AG08396 (cell line): ENCODE results near the gene PRKG1.
"Not testable (repeated sequence)": the region's sequence is repeated elsewhere in the genome, so short reads cannot be mapped to it uniquely, and the experiment has no call there.

Source experiments
- DNase-seq: peaks from one replicate; pipeline ENCODE4 v3.0.0; 2012; ENCODE audit warnings: low spot score, mixed read lengths

PRKG1 gene

GRCh38 chr10:51270936-51271530 is 196.7 kb downstream of the PRKG1 start:
- DNase-seq, result no peak

GRCh38 chr10:51272099-51272498 is 197.8 kb downstream of the PRKG1 start:
- not testable (repeated sequence) for DNase-seq

- no peak for DNase-seq
These were observed 198.3 kb downstream of the PRKG1 start for GRCh38 chr10:51272555-51272954.

DNA sequence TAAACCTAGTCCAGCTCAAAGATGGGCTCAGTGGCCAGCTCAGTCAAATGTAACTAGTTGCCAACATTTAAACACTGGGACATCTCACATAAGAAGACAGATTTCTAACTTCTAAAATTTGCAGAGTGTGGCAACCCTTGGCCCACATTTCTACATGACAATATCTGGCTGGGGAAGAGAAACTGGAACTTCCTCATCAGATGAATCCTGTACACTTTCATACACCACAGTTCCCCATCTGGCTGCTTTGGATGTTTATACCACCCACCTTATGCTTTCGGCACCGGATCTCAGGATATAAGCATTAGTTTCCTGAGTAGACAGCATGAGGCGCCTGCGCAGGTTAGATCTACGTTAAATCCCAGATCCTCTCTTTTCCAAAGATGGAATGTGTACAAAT is 199.3 kb downstream of the PRKG1 start:
- DNase-seq, result no peak

DNA sequence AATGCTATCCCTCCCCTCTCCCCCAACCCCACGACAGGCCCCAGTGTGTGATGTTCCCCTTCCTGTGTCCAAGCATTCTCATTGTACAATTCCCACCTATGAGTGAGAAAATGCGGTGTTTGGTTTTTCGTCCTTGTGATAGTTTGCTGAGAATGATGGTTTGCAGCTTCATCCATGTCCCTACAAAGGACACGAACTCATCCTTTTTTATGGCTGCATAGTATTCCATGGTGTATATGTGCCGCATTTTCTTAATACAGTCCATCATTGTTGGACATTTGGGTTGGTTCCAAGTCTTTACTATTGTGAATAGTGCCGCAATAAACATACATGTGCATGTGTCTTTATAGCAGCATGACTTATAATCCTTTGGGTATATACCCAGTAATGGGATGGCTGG is 201.8 kb downstream of the PRKG1 start:
- not testable (repeated sequence) for DNase-seq

- not testable (repeated sequence) for DNase-seq
These were observed 207.1 kb downstream of the PRKG1 start for GRCh38 chr10:51281387-51281786.

DNA sequence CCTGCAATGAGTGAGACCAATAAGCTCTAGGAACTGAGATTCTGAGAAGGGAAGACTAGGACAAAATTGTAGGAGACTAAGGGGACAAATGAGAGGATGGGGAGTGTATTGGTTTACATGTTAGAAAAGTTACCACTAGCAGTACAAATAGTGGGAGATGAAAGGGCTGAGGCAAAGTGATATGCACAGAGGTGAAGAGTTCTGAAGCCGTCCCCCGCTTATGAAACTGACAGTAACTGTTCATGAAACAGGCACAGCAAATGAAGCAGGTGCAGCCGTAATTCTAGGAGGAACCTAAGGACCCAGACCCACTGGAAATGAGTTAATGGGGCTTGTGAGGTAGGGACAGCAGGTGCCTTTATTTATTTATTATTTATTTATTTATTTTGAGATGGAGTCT is 211.3 kb downstream of the PRKG1 start:
- DNase-seq, result no peak

DNA sequence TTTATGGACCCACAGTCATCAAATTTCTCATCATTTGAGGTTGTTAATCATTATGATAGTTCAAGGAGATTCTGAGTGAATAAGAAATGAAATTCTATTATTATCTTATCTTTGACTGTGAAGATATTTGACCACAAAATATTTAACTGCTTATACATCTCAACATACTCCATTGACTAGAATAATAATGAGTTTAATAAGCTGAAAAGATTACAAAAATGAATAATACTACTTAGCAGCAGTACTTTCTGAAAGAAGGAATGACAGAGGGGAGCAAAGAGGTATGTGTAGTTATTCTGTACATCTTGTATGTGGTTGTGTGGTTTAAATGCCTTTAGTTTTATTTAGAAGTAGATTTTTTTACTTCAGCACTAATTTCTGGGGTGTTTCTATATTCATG is 214.2 kb downstream of the PRKG1 start:
- DNase-seq, result no peak

- DNase-seq, result no peak
These were observed 215.2 kb downstream of the PRKG1 start for GRCh38 chr10:51289519-51289918.

GRCh38 chr10:51291961-51292360 is 217.7 kb downstream of the PRKG1 start:
- no peak for DNase-seq

DNA sequence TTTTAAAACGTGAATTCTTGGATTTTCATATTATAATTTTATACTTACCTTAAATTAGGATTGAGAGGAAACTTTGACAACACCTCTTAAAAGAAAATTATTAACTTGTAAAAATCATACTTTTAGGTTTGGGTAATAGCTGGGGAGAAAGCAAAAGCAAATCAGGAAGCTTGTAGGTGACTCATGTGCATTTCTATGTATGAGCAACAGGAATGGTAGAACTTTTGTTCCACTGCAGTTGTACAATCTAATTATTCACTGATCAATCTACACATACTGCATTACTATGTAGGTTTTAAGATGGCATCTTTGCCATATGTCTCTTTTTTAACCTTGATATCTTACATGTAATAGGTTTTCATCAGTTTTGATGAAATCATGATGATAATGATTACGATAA is 223.2 kb downstream of the PRKG1 start:
- DNase-seq, result no peak

DNA sequence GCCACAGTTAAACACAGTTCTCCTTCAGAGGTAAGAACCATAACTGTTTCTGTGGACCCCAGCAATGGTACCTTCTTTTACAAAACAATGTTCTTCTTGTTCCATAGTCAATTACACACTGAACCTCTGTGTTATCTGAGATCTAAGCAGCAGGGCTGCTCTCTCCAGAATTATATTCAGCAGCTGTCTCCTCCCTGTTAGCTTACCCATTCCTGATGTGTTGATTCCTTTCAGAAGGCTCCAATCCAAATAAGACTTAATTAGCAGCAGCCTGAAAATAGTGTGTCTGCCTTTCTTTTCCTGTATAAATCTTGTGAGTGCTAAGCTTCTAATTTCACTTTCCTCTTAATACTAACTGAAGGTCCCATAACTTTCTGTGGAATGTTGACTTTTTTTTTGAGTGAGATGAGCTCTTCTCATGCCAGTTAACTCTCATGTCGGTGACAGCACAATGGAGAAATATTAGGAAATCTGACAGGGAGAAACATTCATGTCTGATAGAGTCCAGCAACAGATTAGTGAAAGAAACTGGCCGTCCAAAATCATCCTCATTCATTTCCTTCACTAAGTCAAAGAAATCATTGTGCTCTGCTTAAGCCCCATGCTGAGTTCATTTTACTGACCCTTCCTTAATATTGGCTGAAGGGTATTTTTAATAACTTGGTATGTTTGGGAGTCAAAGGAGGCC is 226.5 kb downstream of the PRKG1 start:
- no peak for DNase-seq

DNA sequence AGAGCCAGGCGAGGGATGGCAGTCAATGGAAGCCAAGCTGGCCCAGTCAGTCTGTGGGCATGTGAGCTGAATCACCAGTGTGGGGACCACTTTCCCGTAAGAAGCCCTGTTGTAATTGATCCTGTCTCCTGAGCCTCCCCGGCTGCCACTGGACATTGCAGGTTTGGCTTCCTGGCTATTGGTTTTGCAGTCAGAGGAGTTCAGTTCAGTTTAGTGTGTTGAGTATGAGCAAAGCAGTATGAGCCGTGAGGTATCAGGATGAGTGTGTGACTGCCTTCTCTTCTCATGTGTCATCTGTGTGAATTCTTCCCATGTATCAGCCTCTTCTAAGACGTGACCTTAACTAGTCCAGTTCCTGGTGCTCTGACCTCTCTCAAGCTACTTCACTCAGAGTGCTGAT is 227.4 kb downstream of the PRKG1 start:
- DNase-seq, result peak; percentile 23

DNA sequence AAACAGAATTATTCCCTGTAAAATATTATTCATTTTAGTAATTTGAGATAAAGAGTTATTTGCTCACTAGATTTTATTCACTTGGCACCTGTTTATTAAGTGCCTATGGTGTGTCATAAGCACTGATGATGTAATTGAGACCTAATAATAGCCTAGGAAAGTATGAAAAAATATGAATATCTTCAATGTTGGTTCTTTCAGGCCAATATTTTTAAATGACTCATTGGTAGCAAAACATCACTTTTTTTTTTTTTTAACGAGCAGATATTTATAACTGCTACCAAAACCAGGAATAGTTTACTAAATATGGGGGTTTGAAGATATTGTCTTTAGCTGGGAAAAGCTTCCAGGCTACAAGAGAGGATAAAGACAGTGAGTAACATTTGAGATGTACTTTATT is 228.0 kb downstream of the PRKG1 start:
- DNase-seq, result no peak

DNA sequence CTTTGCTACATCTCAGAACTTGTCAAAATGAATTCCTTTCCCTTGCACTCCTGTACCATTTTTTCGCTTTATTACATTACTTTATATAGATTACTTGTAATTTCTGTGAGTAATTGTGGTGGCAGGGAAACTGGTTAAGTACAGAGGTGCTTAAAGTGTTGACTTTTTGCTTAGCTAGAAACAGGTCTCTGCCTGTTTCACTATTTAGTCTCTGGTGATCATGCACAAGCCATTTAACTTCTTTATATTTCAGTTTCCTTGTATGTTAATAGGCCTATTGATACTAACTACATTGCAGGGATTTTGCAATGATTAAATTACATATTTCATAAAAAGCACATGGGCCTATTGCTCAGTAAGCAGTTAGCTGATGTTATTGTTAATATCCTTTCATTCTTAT is 233.8 kb downstream of the PRKG1 start:
- DNase-seq, result no peak

DNA sequence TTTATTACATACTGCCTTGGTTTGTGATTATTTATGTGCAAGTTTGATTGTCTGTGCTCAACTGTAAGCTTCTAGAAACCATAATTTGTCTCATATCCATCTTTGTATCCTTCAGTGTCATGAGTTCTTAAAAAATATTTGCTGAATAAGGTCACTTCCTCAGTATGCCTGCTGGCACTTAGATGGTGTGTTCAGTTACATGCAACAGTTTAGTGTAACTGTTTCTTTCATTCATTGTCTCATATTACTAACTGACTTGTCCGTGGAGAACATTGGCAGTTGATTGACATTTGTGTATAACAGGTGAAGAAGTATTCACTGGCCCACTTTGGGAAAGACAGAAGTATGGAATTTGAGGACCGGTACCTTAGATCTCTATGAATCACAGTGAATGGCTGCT is 236.9 kb downstream of the PRKG1 start:
- DNase-seq, result no peak

GRCh38 chr10:51312817-51313216 is 238.5 kb downstream of the PRKG1 start:
- DNase-seq, result no peak

DNA sequence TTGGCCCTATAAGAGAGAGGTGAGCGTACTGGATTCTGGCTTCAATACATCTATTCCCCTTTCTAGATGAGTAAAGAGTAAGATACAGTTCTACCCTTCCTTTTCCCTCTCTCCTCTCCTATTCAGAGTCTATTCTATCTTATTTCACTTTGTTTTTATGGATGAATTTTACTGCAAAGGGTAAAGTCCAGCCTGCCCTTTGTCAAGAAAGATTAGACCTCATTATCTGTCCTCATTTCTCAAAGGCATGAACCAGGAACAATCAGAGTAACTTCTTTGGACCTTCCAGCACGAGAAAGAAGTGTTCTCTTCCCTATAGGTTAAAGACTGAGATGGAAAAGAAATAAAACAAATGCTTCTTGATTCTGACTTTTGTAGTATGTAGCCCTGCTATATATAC is 239.0 kb downstream of the PRKG1 start:
- no peak for DNase-seq

DNA sequence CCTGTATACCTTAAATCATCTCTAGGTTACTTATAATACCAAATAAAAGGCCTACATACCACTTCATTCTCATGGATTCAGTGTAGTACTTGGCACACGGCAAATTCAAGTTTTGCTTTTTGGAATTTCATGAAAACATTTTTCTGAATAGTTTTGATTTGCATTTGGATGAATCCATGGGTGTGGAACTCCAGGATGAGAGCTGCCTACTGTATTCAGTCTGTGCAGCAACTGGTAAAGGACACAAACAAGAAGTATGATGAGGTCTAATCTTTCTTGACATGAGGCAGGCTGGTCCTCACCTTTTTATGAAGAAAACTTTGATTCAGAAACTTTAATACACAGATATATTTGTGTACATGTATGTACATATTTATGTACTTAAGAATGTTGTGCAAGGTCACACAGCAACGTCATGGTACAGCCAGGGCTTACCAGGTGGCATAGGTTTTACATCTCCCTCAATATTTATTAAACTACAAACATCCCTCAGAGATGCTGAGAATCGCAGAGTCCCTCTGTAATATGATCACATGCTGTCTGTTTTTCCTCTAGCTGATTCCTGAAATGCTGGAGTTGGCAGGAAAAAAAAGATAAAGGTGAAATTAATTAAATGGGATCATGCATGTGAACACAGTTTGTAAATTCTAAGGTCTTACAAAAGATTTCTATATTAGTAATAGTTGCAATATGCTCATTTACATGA is 239.6 kb downstream of the PRKG1 start:
- no peak for DNase-seq

GRCh38 chr10:51314481-51314880 is 240.2 kb downstream of the PRKG1 start:
- no peak for DNase-seq

- DNase-seq, result no peak
These were observed 244.3 kb downstream of the PRKG1 start for GRCh38 chr10:51318399-51319172.

DNA sequence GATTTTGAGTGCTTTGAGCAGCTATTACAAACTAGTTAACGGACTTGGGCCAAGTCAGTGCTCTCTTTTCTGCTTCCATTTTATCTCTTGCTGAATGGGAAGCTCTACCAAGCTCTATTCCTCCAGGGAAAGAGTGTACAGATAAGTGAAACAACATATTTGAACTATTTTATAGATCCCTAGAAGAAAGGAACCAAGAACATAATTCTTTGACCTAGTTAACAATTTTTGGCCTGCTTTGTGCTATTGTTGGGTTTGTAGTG is 244.8 kb downstream of the PRKG1 start:
- DNase-seq, result no peak

DNA sequence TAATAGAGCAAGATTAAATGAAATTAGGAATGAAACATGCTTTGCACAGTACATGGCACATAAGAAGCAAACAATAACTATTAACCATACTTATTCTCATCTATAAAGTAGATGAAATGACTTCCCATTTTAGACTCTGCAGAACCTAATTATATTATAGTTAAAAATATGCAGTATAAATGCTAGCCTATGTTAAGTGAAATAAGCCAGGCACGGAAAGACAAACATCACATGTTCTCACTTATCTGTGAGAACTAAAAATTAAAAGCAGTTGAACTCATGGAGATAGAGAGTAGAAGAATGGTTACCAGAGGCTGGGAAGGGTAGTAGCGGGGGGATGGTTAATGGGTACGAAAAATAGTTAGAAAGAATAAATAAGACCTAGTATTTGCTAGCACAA is 247.0 kb downstream of the PRKG1 start:
- no peak for DNase-seq
